HG02981 (cell line): ENCODE measurements around the gene DRGX.

Experiments used
- ATAC-seq: cut with Tn5 transposase; IDR thresholded peaks from one replicate; pipeline ENCODE4 v1.9.1; 2021; ENCODE audit warnings: mild to moderate bottlenecking, moderate library complexity; ENCODE audit not compliant: unreplicated experiment

DRGX gene

DNA sequence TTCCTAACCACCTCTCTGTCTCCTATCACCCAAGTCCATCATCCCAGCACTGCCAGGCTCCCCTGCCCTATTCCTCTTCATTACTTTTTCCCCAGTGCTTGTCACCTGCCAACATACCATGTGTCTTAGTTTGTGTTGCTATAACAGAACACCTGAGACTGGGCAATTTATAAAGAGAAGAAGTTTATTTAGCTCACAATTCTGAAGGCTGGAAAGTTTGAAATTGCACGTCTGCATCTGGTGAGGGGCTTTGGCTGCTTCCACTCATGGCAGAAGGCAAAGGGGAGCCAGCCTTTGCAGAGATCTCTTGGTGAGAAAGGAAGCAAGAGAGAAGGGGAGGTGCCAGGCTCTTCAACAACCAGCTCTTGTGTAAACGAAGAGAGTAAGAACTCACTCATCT lies 47.3 kb downstream of the DRGX start:
- no peak for ATAC-seq

DNA sequence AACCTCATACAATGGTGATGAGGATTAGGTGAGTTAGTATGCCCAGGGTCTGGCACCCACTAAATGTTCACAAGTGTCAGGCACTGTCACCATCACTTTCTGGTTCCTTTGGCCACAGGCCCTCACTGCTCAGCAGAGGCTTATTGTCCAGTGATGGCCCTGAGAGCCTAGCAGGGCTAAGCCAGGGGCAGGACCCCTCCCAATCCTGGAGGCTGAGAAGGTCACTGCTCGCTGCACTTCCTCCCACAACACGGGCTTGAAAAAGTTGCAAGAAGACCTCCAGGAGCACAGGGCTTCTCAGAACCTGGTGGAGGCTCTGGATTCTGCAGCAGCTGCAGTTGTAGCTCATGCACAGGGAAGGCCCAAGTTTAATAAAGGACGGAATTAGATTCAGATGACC lies 48.1 kb downstream of the DRGX start:
- no peak for ATAC-seq

DNA sequence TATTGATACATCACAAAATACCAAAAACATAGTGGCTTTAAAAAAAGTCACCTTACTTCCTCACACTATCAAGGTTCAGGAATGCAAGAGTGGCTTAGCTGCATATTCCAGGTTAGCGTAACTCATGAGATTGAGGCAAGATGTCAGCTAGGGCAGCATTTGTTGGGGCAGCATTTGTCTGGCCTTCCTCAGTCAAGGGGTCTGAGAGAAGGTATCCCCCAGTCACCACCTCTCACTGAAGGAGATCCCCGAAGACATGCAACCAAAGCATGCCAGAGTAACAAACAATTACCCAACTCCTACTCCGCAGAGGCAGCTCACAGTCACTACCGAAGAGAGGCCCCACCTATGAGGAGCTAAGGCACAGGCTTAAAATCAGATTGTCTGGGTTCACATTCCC lies 48.5 kb downstream of the DRGX start:
- ATAC-seq, result no peak

DNA sequence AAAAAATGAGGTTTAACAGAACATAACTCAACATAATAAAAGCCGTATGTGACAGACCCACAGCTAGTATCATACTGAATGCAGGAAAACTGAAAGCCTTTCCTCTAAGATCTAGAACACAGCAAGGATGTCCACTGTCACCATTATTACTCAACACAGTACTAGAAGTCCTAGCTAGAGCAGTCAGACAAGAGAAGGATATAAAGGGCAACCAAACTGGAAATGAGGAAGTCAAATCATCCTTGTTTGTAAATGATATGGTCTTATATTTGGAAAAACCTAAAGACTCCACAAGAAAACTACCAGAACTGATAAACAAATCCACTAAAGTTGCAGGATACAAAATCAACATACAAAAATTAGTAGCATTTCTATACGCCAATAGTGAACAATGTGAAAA lies 51.0 kb downstream of the DRGX start:
- no peak for ATAC-seq

DNA sequence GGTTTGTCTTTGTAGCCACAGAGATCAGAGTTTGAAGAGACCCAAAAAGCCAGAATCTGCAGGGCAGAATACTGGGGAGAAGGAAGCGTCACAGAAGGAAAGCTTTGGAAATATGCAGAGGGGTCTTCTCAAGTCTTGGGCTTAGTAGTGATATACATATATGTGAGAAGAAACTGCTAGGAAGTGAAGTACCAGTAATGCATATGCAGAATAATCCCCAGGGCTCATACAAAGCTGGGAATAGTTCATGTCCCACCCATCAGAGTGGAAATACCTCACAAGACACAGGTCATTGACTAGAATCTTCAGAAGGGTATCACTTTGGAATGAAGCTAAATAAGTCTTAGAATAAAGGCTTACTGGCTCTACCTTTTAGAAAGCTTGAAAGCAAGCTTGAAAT lies 57.3 kb downstream of the DRGX start:
- ATAC-seq, result no peak

DNA sequence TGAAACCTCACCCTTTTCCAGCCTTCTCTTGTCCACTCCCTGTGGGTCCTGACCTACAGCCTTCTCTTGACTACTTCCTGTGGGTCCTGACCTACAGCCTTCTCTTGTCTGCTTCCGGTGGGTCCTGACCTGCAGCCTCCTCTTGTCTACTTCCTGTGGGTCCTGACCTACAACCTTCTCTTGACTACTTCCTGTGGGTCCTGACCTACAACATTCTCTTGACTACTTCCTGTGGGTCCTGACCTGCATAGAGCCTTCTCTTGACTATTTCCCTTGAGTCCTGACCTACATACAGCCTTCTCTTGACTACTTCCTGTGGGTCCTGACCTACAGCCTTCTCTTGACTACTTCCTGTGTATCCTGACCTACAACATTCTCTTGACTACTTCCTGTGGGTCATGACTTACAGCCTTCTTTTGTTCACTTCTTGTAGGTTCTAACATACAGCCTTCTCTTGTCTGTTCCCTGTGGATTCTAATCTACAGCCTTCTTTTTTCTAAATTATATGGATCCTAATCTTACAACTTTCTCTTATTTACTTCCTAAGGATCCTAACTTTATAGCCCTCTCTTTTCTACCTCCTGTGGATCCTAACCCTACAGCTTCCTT lies 60.4 kb downstream of the DRGX start:
- no peak for ATAC-seq

DNA sequence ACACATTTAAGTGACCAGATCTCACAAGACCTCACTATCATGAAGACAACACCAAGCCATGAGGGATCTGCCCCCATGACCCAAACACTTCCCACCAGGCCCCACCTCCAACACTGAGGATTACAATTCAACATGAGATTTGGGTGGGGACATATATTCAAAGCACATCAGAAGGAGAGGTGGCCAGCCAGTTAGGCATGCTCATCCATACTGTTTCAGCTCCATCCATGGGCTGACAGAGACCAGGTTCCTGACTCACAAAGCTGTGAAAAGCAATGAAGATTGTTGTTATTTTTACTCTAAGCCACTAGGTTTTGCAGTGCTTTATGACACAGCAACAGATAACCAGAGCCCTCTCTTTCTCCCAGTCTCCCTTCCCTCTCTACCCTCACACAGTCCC lies 60.9 kb downstream of the DRGX start:
- ATAC-seq, result no peak

DNA sequence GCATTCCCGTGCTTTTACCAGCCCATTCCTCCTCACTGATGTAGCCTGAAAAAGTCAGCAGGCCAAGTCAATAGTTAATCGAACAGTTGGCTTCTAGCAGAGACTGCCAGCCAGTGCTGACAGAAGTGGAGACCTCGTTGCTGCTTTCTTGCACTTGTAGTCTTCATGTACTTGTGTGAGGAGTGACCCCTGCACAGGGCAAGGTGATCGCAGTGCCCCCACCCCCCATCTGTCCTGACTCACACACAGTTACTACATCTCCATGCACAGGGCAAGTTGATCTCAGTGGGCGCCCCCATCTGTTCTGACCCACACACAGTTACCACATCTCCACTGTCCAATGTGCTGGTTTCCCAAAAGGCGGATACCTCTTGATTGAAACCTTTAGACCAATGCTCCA lies 62.7 kb downstream of the DRGX start:
- no peak for ATAC-seq

DNA sequence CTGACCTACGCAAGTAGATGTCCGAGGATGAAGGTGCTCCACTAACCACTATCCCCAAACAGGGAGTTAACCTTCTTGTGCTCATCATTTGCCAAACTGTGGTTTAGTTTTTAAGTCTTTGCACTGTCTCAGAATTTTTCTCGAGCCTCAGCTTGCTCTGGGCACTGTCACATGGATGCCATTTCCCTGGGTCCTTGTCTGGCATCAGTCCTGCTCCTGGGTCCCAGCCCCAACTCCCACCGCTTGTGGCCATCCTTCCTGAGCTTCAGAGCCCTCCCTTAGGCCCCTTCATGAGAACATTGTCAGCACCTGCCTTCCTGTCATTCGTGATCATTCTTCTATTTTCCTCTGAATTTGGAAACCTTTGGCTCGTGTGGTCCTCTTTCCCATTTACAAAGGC lies 63.1 kb downstream of the DRGX start:
- ATAC-seq, result no peak

DNA sequence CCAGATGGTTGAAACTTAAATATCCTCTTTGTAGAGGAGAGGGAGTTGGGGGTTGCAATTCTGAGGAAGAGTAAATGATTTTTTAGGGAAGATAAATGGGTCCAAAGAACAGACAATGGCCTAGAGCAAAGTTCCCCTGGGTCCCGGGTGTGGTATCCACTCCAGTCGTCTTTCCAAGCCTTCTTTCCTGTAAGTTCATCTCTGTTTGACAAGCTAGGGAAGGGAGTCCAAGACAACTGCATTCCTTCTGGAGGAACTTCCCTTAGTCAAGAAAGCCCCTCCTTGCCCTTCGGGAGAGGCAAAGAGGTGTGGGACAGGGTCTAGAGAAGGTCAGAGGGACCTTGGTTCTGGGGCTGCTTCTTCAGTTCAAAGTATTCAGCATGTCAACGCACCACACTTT lies 63.6 kb downstream of the DRGX start:
- ATAC-seq, result no peak

DNA sequence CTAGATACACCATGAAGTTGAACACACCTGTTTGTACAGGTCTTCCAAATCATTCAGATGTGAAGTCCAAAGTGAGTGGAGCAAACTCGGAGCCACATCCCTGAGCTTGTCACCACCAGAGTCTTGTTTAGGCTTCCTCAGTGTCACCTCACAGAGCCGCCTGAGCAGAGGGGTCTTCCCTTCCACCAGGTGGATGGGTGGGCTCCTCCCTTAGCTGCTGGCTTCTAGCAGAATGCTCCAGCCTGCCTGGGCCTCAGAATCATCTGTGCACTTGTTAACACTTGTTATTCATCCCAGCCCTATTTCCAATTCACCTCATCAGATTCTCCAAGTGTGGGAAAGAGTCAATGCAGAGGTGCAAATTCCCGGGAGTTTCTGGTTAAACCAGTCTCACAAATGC lies 64.5 kb downstream of the DRGX start:
- no peak for ATAC-seq

DNA sequence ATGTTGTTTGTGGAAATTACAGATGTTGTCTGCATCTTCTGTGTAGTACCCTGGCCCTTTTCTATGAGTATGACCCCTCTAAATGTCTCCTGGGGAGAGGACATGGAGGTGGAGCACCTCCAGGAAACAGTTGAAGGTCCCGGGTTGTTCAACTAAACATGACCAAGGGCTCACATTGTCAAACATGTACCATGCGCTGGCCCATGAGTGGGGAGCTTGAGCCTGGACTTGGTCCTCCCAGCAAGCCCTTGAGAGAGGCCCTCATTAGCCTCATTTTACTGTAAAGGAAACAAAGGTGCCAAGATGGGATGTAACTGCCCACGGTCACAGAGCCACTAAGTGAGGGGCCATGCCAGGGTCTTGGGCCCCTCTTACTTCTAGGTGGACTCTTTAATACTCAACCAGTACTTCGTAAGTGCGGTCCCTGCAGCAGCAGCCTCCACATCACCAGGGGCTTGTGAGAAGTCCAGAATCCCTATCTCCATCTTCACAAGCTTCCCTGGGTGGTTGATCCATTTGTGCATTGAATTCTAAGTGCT lies 65.7 kb downstream of the DRGX start:
- no peak for ATAC-seq

DNA sequence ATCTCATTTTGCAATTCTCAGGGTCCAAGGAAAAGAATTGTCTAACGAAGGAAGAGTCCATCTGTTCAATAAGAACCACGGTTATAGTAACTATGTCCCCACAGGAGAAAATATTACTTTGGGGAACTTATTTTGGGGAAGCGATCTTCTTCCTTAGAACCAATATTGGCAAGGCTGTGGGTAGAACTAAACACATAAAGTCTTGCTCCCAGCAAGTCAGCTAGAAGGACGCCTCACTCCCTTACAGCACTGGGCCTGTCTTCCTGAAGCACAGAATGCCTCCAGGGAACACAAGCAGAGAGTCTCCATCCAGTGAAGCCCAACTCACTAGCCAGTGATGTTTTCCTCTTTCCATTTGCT lies 66.8 kb downstream of the DRGX start:
- ATAC-seq, result no peak

DNA sequence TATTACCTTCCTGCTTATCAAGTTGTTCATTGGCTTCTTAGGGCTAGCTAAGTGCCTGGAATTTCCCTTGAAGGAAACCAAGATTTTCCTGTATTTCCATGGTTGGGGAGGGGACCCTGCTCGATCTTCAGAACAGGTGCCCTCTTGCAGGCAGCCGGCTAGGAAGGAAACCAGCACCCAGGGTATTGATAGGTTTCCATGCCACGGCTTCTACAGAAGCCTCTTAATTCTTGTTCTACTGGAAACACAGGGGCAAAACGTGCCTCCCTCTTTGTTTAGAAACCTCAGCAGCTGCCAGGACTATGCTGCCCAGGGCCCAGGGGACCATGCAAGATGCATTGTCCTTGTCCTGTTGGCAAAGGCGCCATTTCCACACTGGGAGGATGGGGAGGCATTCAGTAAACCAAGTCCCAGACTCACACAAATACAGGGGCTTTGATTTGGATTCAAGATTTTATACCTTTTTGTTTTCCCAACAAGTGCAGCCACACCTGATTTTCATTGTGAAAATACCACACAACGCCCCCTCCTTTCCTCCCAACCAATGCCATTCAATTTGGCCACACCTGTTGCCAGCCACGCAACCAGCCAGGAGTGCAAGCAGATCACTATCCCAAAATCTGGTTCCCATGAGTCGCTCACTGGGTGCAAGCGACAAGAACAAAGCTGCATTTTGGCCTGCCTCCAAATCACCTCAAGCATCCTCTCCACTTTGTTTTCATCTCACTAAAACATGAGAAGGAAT lies 67.3 kb downstream of the DRGX start:
- ATAC-seq, result no peak

DNA sequence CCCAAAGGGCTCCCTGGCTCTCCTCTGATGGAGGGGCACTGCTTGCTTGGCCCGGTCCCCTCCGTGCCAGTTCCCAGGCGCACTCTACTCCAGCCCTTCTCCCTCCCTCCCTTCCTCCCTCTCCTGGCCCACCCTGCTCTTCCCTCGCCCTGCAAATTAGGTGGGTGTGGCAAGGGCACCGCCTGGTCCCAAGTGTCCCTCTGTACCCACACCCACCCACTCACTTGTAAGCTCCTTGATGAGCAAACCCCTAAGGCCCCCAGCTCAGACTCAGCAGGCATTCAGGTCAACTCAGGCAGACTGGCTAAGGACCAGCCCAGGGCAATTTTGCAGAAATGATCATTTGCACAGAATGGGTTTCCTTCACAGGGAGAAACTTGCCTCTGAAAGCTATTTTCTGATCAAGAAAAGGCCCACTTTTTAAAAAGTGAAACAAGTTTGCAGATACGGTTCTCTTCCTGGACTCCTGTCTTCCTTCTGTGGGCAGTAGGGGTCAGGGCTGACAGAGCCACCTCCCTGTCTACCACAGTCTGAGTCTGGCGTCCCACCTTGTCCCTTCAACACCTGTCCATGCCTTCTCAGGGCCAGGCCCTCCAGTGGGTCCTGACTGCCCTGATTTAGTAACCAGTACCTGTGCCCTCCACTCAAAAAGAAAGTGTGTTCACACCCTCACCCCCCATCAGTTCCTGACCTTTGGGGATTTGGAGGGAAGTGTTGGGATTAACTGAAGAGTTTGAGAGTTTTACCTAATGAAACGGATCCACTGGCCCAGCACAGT lies 68.7 kb downstream of the DRGX start:
- ATAC-seq, result no peak

DNA sequence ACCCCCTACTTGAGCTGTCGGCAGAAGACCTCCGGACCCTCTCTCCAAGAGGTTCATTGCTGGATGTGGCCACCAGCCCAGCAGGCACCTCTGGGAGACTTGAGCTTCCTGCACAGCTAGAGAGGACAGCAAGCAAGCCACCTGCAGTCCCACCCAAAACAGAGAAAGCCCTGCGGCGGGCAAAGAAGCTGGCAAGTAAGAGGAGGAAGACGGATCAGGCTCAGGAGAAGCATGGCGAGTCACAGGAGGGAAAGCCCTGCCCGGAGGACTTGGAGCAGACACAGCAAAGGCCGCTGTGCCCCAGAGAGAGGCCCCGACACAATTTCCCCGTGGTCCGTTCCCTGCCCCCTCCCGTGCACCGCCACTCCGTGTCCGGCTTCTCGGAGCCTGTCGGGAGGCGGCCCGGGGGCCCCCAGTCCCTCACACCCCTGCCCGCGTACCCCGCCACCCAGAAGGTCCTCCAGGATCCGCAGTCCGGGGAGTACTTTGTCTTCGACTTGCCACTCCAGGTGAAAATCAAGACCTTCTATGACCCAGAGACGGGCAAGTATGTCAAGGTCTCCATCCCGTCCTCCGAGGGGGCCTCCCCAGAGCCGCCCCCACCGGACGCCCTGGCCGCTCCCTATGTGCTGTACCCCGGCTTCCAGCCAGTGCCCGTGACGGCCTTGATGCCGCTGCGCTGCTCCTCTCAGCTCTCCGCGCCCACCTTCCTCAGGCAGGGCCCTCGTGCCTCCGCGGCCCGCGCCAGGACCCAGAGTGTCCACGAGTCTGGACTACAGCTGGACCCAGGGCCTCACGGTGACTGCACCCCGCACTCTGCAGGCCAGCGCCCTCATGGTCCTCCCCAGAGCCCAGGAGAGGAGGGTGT lies 69.7 kb downstream of the DRGX start:
- no peak for ATAC-seq

DNA sequence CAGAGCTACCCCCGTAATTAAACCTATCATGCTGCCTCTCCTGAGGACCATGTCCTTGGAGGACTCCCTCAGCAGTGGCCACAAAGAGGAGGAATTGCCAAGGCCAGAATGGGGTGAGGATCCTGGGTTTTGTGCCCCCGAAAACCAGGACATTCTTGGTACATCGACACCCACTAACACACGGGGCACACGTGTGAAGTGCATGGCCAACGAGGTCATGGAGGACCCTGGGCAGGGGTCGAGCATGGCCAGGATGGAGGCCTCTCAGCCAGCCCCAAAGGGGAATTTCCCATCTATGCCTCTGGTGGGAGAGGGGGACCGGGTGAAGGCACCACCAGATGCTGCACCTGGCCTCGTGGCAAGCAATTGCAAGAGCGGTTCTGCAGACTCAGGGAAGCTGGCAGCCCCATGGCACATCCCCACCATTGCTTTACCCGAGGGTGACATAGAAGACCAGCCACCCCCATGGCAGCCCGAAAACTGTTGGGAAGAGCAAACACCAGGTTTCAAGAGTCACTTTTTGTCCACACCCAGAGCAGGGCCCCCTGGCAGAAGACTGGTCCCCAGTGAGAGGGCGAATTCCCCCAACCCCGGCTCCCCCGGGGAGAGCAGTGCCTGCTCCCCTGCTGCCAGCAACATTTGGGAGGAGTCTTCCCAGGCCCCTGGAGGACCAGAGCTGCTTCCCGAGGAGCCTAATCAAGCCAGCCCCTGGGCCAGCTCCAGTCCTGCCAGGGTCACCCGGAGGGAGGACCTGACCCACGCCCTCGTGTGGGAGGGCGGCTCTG lies 70.6 kb downstream of the DRGX start:
- ATAC-seq, result no peak

DNA sequence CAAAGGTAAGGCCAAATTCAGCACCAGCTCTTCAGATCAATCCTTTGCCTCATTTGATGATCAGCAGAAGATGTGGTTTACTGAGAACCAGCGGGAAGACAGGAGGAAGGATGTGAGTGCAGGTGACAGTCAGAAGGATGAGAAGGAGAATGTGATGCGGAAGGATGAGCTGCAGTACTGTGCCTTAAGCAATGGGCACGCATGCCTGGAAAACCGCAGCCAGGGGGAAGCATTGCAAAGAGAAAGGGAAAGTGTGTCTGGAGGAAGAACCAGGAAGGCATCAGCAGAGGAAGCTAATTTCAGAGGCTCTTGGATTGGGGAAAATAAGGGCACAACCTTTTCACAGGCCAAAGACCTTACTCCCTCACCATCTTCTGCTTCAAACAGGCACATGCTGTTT lies 71.2 kb downstream of the DRGX start:
- ATAC-seq, result no peak

DNA sequence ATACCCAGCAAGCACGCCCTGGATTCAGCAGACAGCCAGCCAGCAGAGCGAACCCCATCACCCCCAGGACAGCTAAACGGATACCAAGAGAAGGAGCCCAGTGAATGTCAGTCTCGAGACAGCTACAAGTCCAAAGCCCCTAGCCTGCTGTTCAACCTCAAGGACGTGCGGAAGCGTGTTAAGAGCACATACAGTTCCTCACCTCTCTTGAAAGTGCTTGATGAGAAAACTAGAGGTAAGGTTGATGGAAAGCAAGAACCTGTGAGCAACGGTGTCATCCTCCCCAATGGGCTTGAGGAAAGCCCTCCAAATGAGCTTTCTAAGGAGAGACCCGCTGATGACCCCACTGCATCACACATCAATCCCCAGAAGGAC lies 72.0 kb downstream of the DRGX start:
- no peak for ATAC-seq

DNA sequence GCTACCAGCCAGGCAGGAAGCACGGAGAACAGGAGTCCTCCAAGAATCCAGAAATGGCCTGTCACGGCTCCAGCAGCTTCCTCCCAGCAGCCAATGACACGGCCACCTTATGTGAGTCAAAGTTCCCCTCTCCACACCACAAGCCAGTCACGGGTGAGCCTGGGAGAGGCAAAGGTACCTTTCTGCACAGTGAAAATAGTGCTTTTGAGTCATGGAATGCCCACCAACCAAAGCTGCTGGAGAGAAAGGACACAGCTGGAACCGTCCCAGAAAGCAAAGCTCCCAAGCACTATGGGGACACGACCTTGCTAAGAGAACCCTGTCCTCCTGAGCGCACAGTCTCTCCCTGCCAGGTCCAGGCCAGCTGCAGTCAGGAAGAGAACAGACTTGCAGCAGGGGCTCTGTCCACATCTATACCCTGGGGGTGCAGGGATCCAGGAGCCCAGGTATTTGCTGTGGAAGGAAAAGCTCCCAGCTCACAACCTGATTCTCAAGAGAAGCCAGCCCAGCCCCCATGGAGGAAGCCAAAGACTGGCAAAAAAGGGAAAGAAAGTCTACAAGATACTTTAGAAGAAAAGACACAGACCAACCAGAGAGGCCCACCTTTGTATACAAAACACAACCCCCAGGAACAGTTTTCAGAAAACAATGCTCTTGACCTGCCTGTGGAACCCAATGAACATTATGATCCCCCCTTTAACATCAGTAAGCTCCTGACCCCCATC lies 72.6 kb downstream of the DRGX start:
- ATAC-seq, result no peak
